Esophagus squamous epithelium (tissue), 4 donors: ENCODE results near the gene WDR70.

Experiments
- POLR2A ChIP-seq, 4 donors: fragments of 450-650 bp; IDR thresholded peaks; one replicate each; pipeline ENCODE4 v1.6.1; 2017; ENCODE audit warnings: antibody characterized with exemption in 4 of 4, mild to moderate bottlenecking in 4 of 4, moderate library complexity in 3 of 4
- TF ChIP-seq, protein P1 (sequence below), 6 experiments: fragments of 450-650 bp in 4 of 6; fragments of 200-600 bp in 2 of 6; sonication (generic) in 2 of 6; IDR thresholded peaks; one replicate each; pipeline ENCODE4 v1.5.1; 2016 to 2019; ENCODE audit warnings: antibody characterized with exemption in 6 of 6, mild to moderate bottlenecking in 4 of 6, moderate library complexity in 4 of 6

DNA sequence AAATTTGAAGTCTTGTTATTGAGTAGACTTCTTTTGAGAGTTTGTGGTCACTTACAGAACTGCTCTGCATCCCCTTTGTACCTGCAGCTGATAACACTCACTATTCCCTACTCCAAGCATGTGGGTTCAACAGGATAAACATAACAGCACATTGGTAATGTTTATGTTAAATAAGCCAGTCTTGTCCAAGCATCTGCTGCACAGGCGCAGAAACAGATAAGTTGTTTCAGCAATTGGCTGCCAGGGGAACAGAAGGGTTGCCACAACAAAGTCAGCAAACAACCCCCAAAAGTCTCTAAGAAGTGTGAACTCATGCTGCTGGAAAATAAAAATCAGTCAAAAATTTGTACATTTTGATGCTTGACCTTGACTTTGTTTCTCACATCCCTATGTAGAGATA is 286.2 kb downstream of the WDR70 start:
- no peak for TF ChIP-seq POLR2A (IDR thresholded peaks at IDR 0.05)
- TF ChIP-seq, protein P1, sequence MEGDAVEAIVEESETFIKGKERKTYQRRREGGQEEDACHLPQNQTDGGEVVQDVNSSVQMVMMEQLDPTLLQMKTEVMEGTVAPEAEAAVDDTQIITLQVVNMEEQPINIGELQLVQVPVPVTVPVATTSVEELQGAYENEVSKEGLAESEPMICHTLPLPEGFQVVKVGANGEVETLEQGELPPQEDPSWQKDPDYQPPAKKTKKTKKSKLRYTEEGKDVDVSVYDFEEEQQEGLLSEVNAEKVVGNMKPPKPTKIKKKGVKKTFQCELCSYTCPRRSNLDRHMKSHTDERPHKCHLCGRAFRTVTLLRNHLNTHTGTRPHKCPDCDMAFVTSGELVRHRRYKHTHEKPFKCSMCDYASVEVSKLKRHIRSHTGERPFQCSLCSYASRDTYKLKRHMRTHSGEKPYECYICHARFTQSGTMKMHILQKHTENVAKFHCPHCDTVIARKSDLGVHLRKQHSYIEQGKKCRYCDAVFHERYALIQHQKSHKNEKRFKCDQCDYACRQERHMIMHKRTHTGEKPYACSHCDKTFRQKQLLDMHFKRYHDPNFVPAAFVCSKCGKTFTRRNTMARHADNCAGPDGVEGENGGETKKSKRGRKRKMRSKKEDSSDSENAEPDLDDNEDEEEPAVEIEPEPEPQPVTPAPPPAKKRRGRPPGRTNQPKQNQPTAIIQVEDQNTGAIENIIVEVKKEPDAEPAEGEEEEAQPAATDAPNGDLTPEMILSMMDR (IDR thresholded peaks at IDR 0.05): no peak
